Calu3 (cell line): Measurements from ENCODE around the gene TMEM98. TPM values are rescaled to one million over a fixed set of nuclear protein-coding genes. Genes with fewer than 3 reads are reported as not detected.
"Not testable (repeated sequence)": the region's sequence is repeated elsewhere in the genome, so short reads cannot be mapped to it uniquely, and the experiment has no call there.

Experiments used
- BruUV-seq: library from RNA; stranded (reverse); fragments of 400-500 nt; replicated peaks from 2 replicates; lab custom pipeline; 2021; lab: Mats Ljungman, UMichigan
- CTCF ChIA-PET: fragments of 300-600 bp; sonication (Branson Sonifier 250); formaldehyde crosslinking; loops from one replicate; lab custom pipeline; 2022; ENCODE audit warnings: antibody characterized with exemption; lab: Charles Lee
- DNase-seq: peaks from one replicate; pipeline ENCODE4 v3.0.0; 2022
- H3K27ac Mint-ChIP-seq: one replicate; pipeline ENCODE4 v1.8.0; 2022; ENCODE audit warnings: mixed read lengths; ENCODE audit not compliant: unreplicated experiment
- H3K27me3 Mint-ChIP-seq: one replicate; pipeline ENCODE4 v1.8.0; 2022; ENCODE audit warnings: mixed read lengths; ENCODE audit not compliant: unreplicated experiment
- H3K36me3 Mint-ChIP-seq: one replicate; pipeline ENCODE4 v1.8.0; 2022; ENCODE audit warnings: mild to moderate bottlenecking, moderate library complexity, mixed read lengths; ENCODE audit not compliant: insufficient read depth, unreplicated experiment
- H3K4me1 Mint-ChIP-seq: one replicate; pipeline ENCODE4 v1.8.0; 2022; ENCODE audit warnings: mild to moderate bottlenecking, low read depth, mixed read lengths; ENCODE audit not compliant: unreplicated experiment
- H3K4me3 Mint-ChIP-seq: one replicate; pipeline ENCODE4 v1.8.0; 2022; ENCODE audit warnings: mild to moderate bottlenecking, low read depth, moderate library complexity, mixed read lengths; ENCODE audit not compliant: unreplicated experiment
- H3K9me3 Mint-ChIP-seq: one replicate; pipeline ENCODE4 v1.8.0; 2022; ENCODE audit warnings: low read depth, mixed read lengths; ENCODE audit not compliant: unreplicated experiment
- intact Hi-C: fragments of 100-400 bp; cut with micrococcal nuclease; formaldehyde crosslinking; loops from one replicate; pipeline ENCODE4 v1.10.0; 2022; ENCODE audit not compliant: unreplicated experiment
- total RNA-seq: library from RNA; stranded (reverse); gene quantifications from 2 replicates; pipeline ENCODE4 v1.2.3, GENCODE V29; 2022
- TF ChIP-seq, protein P1 (sequence below): fragments of 200-600 bp; IDR thresholded peaks from one replicate; pipeline ENCODE4 v1.8.0; 2022; ENCODE audit warnings: antibody characterized with exemption; ENCODE audit not compliant: unreplicated experiment

TMEM98 gene
- total RNA-seq, 1 experiment from 2014 or later: 2.1 TPM

GRCh38 chr17:32949181-32949580 is 21.2 kb downstream of the TMEM98 start:
- CTCF ChIA-PET: no interaction called here
- no peak for DNase-seq

DNA sequence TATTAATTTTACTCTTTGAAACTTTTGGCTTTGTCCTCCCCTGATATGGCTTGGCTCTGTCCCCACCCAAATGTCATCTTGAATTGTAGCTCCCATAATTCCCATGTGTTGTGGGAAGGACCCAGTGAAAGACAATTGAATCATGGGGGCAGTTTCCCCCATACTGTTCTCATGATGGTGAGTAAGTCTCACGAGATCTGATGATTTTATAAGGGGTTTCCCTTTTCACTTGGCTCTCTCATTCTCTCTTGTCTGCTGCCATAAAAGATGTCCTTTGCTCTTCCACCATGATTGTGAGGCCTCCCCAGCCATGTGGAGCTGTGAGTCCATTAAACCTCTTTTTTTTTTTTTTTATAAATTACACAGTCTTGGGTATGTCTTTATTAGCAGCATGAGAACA is 24.5 kb downstream of the TMEM98 start:
- Mint-ChIP-seq H3K4me1 (peaks cover 14% of the 10 kb centered on the region), H3K27me3 (peaks cover 36% of the 10 kb centered on the region)
- H3K27ac Mint-ChIP-seq, BruUV-seq, H3K4me3 Mint-ChIP-seq, CTCF ChIA-PET, intact Hi-C loops, H3K9me3 Mint-ChIP-seq, DNase-seq, H3K36me3 Mint-ChIP-seq: not testable (repeated sequence)

More at GRCh38 chr17:32949181-32949580, 21.2 kb downstream of the TMEM98 start:
- Mint-ChIP-seq H3K4me3 (no peak overlapping the region), H3K36me3 (no peaks in the 10 kb centered on the region), H3K9me3 (no peaks in the 10 kb centered on the region), H3K27ac (no peak overlapping the region), H3K27me3 (peaks cover 42% of the 10 kb centered on the region), H3K4me1 (peaks cover 14% of the 10 kb centered on the region)
- TF ChIP-seq, protein P1, sequence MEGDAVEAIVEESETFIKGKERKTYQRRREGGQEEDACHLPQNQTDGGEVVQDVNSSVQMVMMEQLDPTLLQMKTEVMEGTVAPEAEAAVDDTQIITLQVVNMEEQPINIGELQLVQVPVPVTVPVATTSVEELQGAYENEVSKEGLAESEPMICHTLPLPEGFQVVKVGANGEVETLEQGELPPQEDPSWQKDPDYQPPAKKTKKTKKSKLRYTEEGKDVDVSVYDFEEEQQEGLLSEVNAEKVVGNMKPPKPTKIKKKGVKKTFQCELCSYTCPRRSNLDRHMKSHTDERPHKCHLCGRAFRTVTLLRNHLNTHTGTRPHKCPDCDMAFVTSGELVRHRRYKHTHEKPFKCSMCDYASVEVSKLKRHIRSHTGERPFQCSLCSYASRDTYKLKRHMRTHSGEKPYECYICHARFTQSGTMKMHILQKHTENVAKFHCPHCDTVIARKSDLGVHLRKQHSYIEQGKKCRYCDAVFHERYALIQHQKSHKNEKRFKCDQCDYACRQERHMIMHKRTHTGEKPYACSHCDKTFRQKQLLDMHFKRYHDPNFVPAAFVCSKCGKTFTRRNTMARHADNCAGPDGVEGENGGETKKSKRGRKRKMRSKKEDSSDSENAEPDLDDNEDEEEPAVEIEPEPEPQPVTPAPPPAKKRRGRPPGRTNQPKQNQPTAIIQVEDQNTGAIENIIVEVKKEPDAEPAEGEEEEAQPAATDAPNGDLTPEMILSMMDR: no peak
- intact Hi-C loops: no loop called here
- no TSS peak for BruUV-seq

- DNase-seq: no peak
- CTCF ChIA-PET: interaction anchor here (0.6 kb wide), 1 partner anchor 1168 kb away, joined by 5 read pairs; no protein-coding TSS in a partner anchor
- no peak overlapping the region for H3K27ac Mint-ChIP-seq
- no TSS peak for BruUV-seq
- H3K4me3 Mint-ChIP-seq: no peak overlapping the region
- H3K4me1 Mint-ChIP-seq: peaks cover 14% of the 10 kb centered on the region
- no peaks in the 10 kb centered on the region for H3K36me3 Mint-ChIP-seq
- intact Hi-C loops: no loop called here
- no peaks in the 10 kb centered on the region for H3K9me3 Mint-ChIP-seq
- H3K27me3 Mint-ChIP-seq: peaks cover 30% of the 10 kb centered on the region
- TF ChIP-seq, protein P1: no peak
These were observed 25.1 kb downstream of the TMEM98 start for GRCh38 chr17:32953045-32953444.

- intact Hi-C loops: no loop called here
- no peak overlapping the region for H3K27ac Mint-ChIP-seq
- no peaks in the 10 kb centered on the region for H3K9me3 Mint-ChIP-seq
- DNase-seq: no peak
- peaks cover 14% of the 10 kb centered on the region for H3K4me1 Mint-ChIP-seq
- BruUV-seq: no TSS peak
- H3K36me3 Mint-ChIP-seq: no peaks in the 10 kb centered on the region
- H3K27me3 Mint-ChIP-seq: peaks cover 22% of the 10 kb centered on the region
- CTCF ChIA-PET: interaction anchor here (0.6 kb wide), 1 partner anchor 1167 kb away, joined by 5 read pairs; no protein-coding TSS in a partner anchor
- no peak overlapping the region for H3K4me3 Mint-ChIP-seq
- TF ChIP-seq, protein P1: no peak
These were observed 25.9 kb downstream of the TMEM98 start for GRCh38 chr17:32953857-32954256.

DNA sequence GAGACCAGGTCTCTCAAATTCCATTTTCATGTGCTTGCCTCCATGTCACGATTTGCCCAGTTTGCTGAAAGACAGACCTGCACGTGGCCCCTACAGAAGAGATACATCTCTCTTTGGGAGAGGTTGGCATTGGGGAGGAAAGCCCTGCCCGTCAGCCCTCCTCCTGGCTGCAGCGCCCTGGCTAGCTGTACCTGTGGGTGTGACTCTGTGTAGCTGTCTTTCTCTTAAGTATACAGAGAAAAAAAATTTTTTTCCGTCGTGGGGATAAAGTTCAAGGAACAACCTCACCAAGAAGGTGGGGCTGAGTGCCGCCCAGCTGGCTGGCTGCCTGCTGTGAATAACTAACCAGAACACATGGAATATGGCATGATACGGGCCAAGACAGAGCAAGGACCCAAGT is 26.5 kb downstream of the TMEM98 start:
- no TSS peak for BruUV-seq
- Mint-ChIP-seq H3K9me3 (no peaks in the 10 kb centered on the region), H3K36me3 (no peaks in the 10 kb centered on the region), H3K27ac (no peak overlapping the region), H3K4me1 (peaks cover 14% of the 10 kb centered on the region), H3K4me3 (no peak overlapping the region), H3K27me3 (peaks cover 16% of the 10 kb centered on the region)
- CTCF ChIA-PET: no interaction called here
- intact Hi-C loops: no loop called here
- peak; percentile 40 for DNase-seq
- TF ChIP-seq, protein P1: no peak
